ENCODE data around the gene PCK1. TPM values are rescaled to one million over a fixed set of nuclear protein-coding genes. Genes with fewer than 3 reads are reported as not detected.

PCK1 gene
- total and polyA plus RNA-seq, 2 of the 13 experiments (the other 11 are each of a cell fraction or from before 2014, with no cell fraction given) = 6.5 to 12.6 TPM

DNA sequence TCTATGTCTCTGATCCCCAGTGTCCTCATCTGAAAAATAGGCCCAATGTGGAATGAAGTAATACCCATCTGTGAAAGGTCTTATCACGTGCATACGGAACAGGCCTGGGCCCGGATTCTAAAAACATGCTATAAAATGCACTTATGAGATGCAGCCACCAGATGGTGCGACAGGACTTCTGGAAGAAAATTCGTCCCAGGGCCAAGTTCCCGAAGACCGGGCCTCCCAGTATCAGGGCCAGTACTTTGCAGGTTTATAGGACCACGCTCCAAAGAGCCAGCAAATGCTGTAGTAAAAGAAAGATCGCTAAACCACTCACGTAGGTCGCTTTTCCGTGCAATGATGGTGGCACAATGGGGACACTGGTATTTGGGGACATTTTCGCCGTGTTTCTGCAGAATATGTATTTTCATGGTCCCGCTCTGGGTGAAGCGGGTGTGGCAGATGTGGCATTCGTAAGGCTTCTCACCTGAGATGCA, 46.6 kb upstream of the PCK1 start (continued):
- TF ChIP-seq ZNF468 (CRISPR knock-in tag; IDR thresholded peaks at IDR 0.05) (no peak), TGIF2 (CRISPR knock-in tag; IDR thresholded peaks at IDR 0.05) (no peak), SOX5 (CRISPR knock-in tag; IDR thresholded peaks at IDR 0.05; ENCODE audit: borderline replicate concordance) (no peak), CBX2 (IDR thresholded peaks at IDR 0.05; ENCODE audit: low read depth, low read length) (no peak), CBX2 (CRISPR knock-in tag; IDR thresholded peaks at IDR 0.05; ENCODE audit: low read depth) (peak; percentile 88; the same call in 1 of the 2 replicates), NFATC3 (CRISPR knock-in tag; IDR thresholded peaks at IDR 0.05) (no peak), CCDC6 (CRISPR knock-in tag; IDR thresholded peaks at IDR 0.05) (no peak), AKNA (CRISPR knock-in tag; IDR thresholded peaks at IDR 0.05; ENCODE audit: borderline replicate concordance) (no peak), ZNF652 (CRISPR knock-in tag; IDR thresholded peaks at IDR 0.05; ENCODE audit: borderline replicate concordance, low read depth) (no peak; the same call in 1 of the 2 replicates), SUZ12 (IDR thresholded peaks at IDR 0.05; ENCODE audit: low read depth, low read length) (no peak), HINFP (CRISPR knock-in tag; IDR thresholded peaks at IDR 0.05; ENCODE audit: low read depth) (no peak), ERF (CRISPR knock-in tag; IDR thresholded peaks at IDR 0.05) (0 out of 2 replicates have a peak, but pooled peaks have one; percentile 29), ZNF770 (CRISPR knock-in tag; IDR thresholded peaks at IDR 0.05) (no peak), SIX1 (CRISPR knock-in tag; IDR thresholded peaks at IDR 0.05; ENCODE audit: borderline replicate concordance) (no peak), ZNF776 (CRISPR knock-in tag; IDR thresholded peaks at IDR 0.05) (no peak)
- TF ChIP-seq, protein P1, sequence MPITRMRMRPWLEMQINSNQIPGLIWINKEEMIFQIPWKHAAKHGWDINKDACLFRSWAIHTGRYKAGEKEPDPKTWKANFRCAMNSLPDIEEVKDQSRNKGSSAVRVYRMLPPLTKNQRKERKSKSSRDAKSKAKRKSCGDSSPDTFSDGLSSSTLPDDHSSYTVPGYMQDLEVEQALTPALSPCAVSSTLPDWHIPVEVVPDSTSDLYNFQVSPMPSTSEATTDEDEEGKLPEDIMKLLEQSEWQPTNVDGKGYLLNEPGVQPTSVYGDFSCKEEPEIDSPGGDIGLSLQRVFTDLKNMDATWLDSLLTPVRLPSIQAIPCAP (CRISPR knock-in tag; IDR thresholded peaks at IDR 0.05; ENCODE audit: low read depth) = no peak
- TF ChIP-seq, protein P2, sequence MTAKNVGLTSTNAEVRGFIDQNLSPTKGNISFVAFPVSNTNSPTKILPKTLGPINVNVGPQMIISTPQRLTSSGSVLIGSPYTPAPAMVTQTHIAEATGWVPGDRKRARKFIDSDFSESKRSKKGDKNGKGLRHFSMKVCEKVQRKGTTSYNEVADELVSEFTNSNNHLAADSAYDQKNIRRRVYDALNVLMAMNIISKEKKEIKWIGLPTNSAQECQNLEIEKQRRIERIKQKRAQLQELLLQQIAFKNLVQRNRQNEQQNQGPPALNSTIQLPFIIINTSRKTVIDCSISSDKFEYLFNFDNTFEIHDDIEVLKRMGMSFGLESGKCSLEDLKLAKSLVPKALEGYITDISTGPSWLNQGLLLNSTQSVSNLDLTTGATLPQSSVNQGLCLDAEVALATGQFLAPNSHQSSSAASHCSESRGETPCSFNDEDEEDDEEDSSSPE (CRISPR knock-in tag; IDR thresholded peaks at IDR 0.05) = no peak
- TF ChIP-seq, protein P3, sequence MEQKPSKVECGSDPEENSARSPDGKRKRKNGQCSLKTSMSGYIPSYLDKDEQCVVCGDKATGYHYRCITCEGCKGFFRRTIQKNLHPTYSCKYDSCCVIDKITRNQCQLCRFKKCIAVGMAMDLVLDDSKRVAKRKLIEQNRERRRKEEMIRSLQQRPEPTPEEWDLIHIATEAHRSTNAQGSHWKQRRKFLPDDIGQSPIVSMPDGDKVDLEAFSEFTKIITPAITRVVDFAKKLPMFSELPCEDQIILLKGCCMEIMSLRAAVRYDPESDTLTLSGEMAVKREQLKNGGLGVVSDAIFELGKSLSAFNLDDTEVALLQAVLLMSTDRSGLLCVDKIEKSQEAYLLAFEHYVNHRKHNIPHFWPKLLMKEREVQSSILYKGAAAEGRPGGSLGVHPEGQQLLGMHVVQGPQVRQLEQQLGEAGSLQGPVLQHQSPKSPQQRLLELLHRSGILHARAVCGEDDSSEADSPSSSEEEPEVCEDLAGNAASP (CRISPR knock-in tag; IDR thresholded peaks at IDR 0.05; ENCODE audit: borderline replicate concordance) = peak; percentile 58; the same call in 1 of the 2 replicates
